ENCODE results near the gene IL17RC.

The IL17RC gene

GRCh38 chr3:9933561-9934234 is 16.8 kb downstream of the IL17RC start, which contains the start of gene CRELD1:
TSS of gene CRELD1 (plus strand) at chr3:9933834. CDS start at chr3:9934439, 605 bp downstream.
- peaks cover 12% of the 10 kb centered on the region for H3K4me1 ChIP-seq (ENCODE audit: low read length)
- H3K4me3 ChIP-seq (ENCODE audit: low read length): peak within 1 kb of the TSS; percentile 92
- peaks cover 4% of the 10 kb centered on the region for H3K36me3 ChIP-seq (replicated peaks; ENCODE audit: low read depth, low read length)
- H4K20me1 ChIP-seq (ENCODE audit: insufficient read depth, low read length): no peaks in the 10 kb centered on the region
- H3K9ac ChIP-seq (ENCODE audit: low read length): peak within 1 kb of the TSS; percentile 79
- TF ChIP-seq CTCF (IDR thresholded peaks at IDR 0.05; ENCODE audit: low read depth, low read length): no peak
- H3K27ac ChIP-seq (ENCODE audit: low read length): peak within 1 kb of the TSS; percentile 65
- H2AFZ ChIP-seq (ENCODE audit: low read depth, low read length): peak within 1 kb of the TSS; percentile 94
- H3K9me3 ChIP-seq (ENCODE audit: insufficient read depth, low read length): no peaks in the 10 kb centered on the region
- no peaks in the 10 kb centered on the region for H3K27me3 ChIP-seq (ENCODE audit: low read depth, low read length)
- H3K4me2 ChIP-seq (ENCODE audit: low read length): peak within 1 kb of the TSS; percentile 96
- peaks cover 11% of the 10 kb centered on the region for H3K79me2 ChIP-seq (ENCODE audit: low read length)

GRCh38 chr3:9934235-9934621 is 17.3 kb downstream of the IL17RC start:
- Histone ChIP-seq H4K20me1 (ENCODE audit: insufficient read depth, low read length) (no peaks in the 10 kb centered on the region), H3K27me3 (ENCODE audit: low read depth, low read length) (no peaks in the 10 kb centered on the region), H2AFZ (ENCODE audit: low read depth, low read length) (peak overlapping the region; percentile 94), H3K27ac (ENCODE audit: low read length) (peak overlapping the region; percentile 49), H3K36me3 (replicated peaks; ENCODE audit: low read depth, low read length) (peaks cover 4% of the 10 kb centered on the region), H3K9me3 (ENCODE audit: insufficient read depth, low read length) (no peaks in the 10 kb centered on the region), H3K4me3 (ENCODE audit: low read length) (peak overlapping the region; percentile 92), H3K4me1 (ENCODE audit: low read length) (peaks cover 12% of the 10 kb centered on the region), H3K9ac (ENCODE audit: low read length) (peak overlapping the region; percentile 79), H3K79me2 (ENCODE audit: low read length) (peaks cover 11% of the 10 kb centered on the region), H3K4me2 (ENCODE audit: low read length) (peak overlapping the region; percentile 96)
- no peak for TF ChIP-seq CTCF (IDR thresholded peaks at IDR 0.05; ENCODE audit: low read depth, low read length)
- no peak for TF ChIP-seq EZH2phosphoT487 (IDR thresholded peaks at IDR 0.05; ENCODE audit: low read depth)

- Histone ChIP-seq H3K27ac (ENCODE audit: low read length) (no peak overlapping the region), H3K36me3 (replicated peaks; ENCODE audit: low read depth, low read length) (peaks cover 4% of the 10 kb centered on the region), H4K20me1 (ENCODE audit: insufficient read depth, low read length) (no peaks in the 10 kb centered on the region), H3K4me3 (ENCODE audit: low read length) (peak overlapping the region; percentile 92), H3K9me3 (ENCODE audit: insufficient read depth, low read length) (no peaks in the 10 kb centered on the region), H3K4me1 (ENCODE audit: low read length) (peaks cover 12% of the 10 kb centered on the region), H2AFZ (ENCODE audit: low read depth, low read length) (no peak overlapping the region), H3K4me2 (ENCODE audit: low read length) (peak overlapping the region; percentile 96), H3K27me3 (ENCODE audit: low read depth, low read length) (no peaks in the 10 kb centered on the region), H3K79me2 (ENCODE audit: low read length) (peaks cover 11% of the 10 kb centered on the region), H3K9ac (ENCODE audit: low read length) (no peak overlapping the region)
- no peak for TF ChIP-seq CTCF (IDR thresholded peaks at IDR 0.05; ENCODE audit: low read depth, low read length)
- no peak for TF ChIP-seq EZH2phosphoT487 (IDR thresholded peaks at IDR 0.05; ENCODE audit: low read depth)
These were observed 18.1 kb downstream of the IL17RC start for GRCh38 chr3:9934993-9935392.

- TF ChIP-seq CTCF (IDR thresholded peaks at IDR 0.05; ENCODE audit: low read depth, low read length): no peak
- no peak for TF ChIP-seq EZH2phosphoT487 (IDR thresholded peaks at IDR 0.05; ENCODE audit: low read depth)
- Histone ChIP-seq H4K20me1 (ENCODE audit: insufficient read depth, low read length) (no peaks in the 10 kb centered on the region), H3K79me2 (ENCODE audit: low read length) (peaks cover 11% of the 10 kb centered on the region), H3K27me3 (ENCODE audit: low read depth, low read length) (no peaks in the 10 kb centered on the region), H3K36me3 (replicated peaks; ENCODE audit: low read depth, low read length) (peaks cover 4% of the 10 kb centered on the region), H3K9ac (ENCODE audit: low read length) (no peak overlapping the region), H3K4me2 (ENCODE audit: low read length) (no peak overlapping the region), H2AFZ (ENCODE audit: low read depth, low read length) (no peak overlapping the region), H3K4me3 (ENCODE audit: low read length) (no peak overlapping the region), H3K9me3 (ENCODE audit: insufficient read depth, low read length) (no peaks in the 10 kb centered on the region), H3K27ac (ENCODE audit: low read length) (no peak overlapping the region), H3K4me1 (ENCODE audit: low read length) (peaks cover 12% of the 10 kb centered on the region)
These were observed 19.1 kb downstream of the IL17RC start for GRCh38 chr3:9935966-9936510.
